ENCODE measurements around the gene SLC15A1.

Gene SLC15A1

GRCh38 chr13:98752467-98753290, at the start of gene SLC15A1:
Gene SLC15A1 (minus strand): TSS chr13:98752672. CDS start chr13:98752598, 74 bp downstream.
- DNase-seq: no peak

- no peak for DNase-seq
Observed at GRCh38 chr13:98801626-98802418, 49.4 kb upstream of the SLC15A1 start.

GRCh38 chr13:98800078-98800477, 47.6 kb upstream of the SLC15A1 start:
- no peak for DNase-seq

GRCh38 chr13:98798849-98799645, 46.6 kb upstream of the SLC15A1 start:
- DNase-seq: no peak

GRCh38 chr13:98797456-98797855, 45.0 kb upstream of the SLC15A1 start:
- DNase-seq: no peak

GRCh38 chr13:98796798-98797197, 44.3 kb upstream of the SLC15A1 start:
- DNase-seq: no peak

GRCh38 chr13:98796191-98796590, 43.7 kb upstream of the SLC15A1 start:
- DNase-seq: no peak

- no peak for DNase-seq
Observed at GRCh38 chr13:98795220-98795619, 42.7 kb upstream of the SLC15A1 start.

GRCh38 chr13:98794498-98794897, 42.0 kb upstream of the SLC15A1 start:
- DNase-seq: no peak

- DNase-seq: no peak
Observed at GRCh38 chr13:98792785-98793495, 40.5 kb upstream of the SLC15A1 start.

- DNase-seq: no peak
Observed at GRCh38 chr13:98792321-98792720, 39.8 kb upstream of the SLC15A1 start.

GRCh38 chr13:98791611-98792010, 39.1 kb upstream of the SLC15A1 start:
- no peak for DNase-seq

- no peak for DNase-seq
Observed at GRCh38 chr13:98787996-98788395, 35.5 kb upstream of the SLC15A1 start.

GRCh38 chr13:98787173-98787572, 34.7 kb upstream of the SLC15A1 start:
- DNase-seq: no peak

GRCh38 chr13:98786023-98786422, 33.6 kb upstream of the SLC15A1 start:
- no peak for DNase-seq

GRCh38 chr13:98785405-98785804, 32.9 kb upstream of the SLC15A1 start:
- DNase-seq: no peak

GRCh38 chr13:98784666-98785065, 32.2 kb upstream of the SLC15A1 start:
- no peak for DNase-seq

- no peak for DNase-seq
Observed at GRCh38 chr13:98783856-98784478, 31.5 kb upstream of the SLC15A1 start.

GRCh38 chr13:98782654-98783053, 30.2 kb upstream of the SLC15A1 start:
- DNase-seq: no peak

GRCh38 chr13:98781905-98782304, 29.4 kb upstream of the SLC15A1 start:
- DNase-seq: no peak

- DNase-seq: no peak
Observed at GRCh38 chr13:98781470-98781869, 29.0 kb upstream of the SLC15A1 start.

- no peak for DNase-seq
Observed at GRCh38 chr13:98781045-98781444, 28.6 kb upstream of the SLC15A1 start.

Measured in T1000 (cell line).